ENCODE measurements around the gene NTRK2. TPM values are rescaled to one million over a fixed set of nuclear protein-coding genes. Genes with fewer than 3 reads are reported as not detected.

The NTRK2 gene
- polyA plus RNA-seq, 1 experiment = 2.0 TPM

- POLR2A ChIA-PET = no interaction called here
- no peak for DNase-seq (ENCODE audit: low read depth)
- no peak for TF ChIP-seq CTCF (IDR thresholded peaks at IDR 0.05; ENCODE audit: insufficient read depth, low read depth, low read length)
- H3K27me3 ChIP-seq (ENCODE audit: control insufficient read depth, insufficient read depth, low read length) = no peaks in the 10 kb centered on the region; the same call in 1 of the 2 replicates
- CTCF ChIA-PET = interaction anchor here (0.7 to 1.0 kb wide), 2 partner anchors 88 to 152 kb away, joined by 3 to 5 read pairs; no protein-coding TSS in a partner anchor
- H3K4me3 ChIP-seq (ENCODE audit: low read depth, low read length) = no peak overlapping the region
- no peaks in the 10 kb centered on the region for H3K36me3 ChIP-seq (ENCODE audit: control insufficient read depth, insufficient read depth, low read length)
These were observed 229.8 kb downstream of the NTRK2 start for GRCh38 chr9:84899326-84899725.

GRCh38 chr9:84900421-84900820, 230.9 kb downstream of the NTRK2 start:
- H3K27me3 ChIP-seq (ENCODE audit: control insufficient read depth, insufficient read depth, low read length) = no peaks in the 10 kb centered on the region; the same call in 1 of the 2 replicates
- POLR2A ChIA-PET = no interaction called here
- CTCF ChIA-PET = interaction anchor here (1.0 kb wide), 1 partner anchor 153 kb away, joined by 5 read pairs; no protein-coding TSS in a partner anchor
- no peak overlapping the region for H3K4me3 ChIP-seq (ENCODE audit: low read depth, low read length)
- no peak for TF ChIP-seq CTCF (IDR thresholded peaks at IDR 0.05; ENCODE audit: insufficient read depth, low read depth, low read length)
- DNase-seq (ENCODE audit: low read depth) = no peak
- H3K36me3 ChIP-seq (ENCODE audit: control insufficient read depth, insufficient read depth, low read length) = no peaks in the 10 kb centered on the region

- Histone ChIP-seq H3K27me3 (ENCODE audit: control insufficient read depth, insufficient read depth, low read length) (no peaks in the 10 kb centered on the region; the same call in 1 of the 2 replicates), H3K4me3 (ENCODE audit: low read depth, low read length) (no peak overlapping the region), H3K36me3 (ENCODE audit: control insufficient read depth, insufficient read depth, low read length) (no peaks in the 10 kb centered on the region)
- CTCF ChIA-PET = no interaction called here
- TF ChIP-seq CTCF (IDR thresholded peaks at IDR 0.05; ENCODE audit: insufficient read depth, low read depth, low read length) = no peak
- POLR2A ChIA-PET = no interaction called here
- no peak for DNase-seq (ENCODE audit: low read depth)
These were observed 234.4 kb downstream of the NTRK2 start for GRCh38 chr9:84903963-84904362.

GRCh38 chr9:84916769-84917168, 247.2 kb downstream of the NTRK2 start:
- no peak for DNase-seq (ENCODE audit: low read depth)
- CTCF ChIA-PET = no interaction called here
- H3K27me3 ChIP-seq (ENCODE audit: control insufficient read depth, insufficient read depth, low read length) = no peaks in the 10 kb centered on the region
- TF ChIP-seq CTCF (IDR thresholded peaks at IDR 0.05; ENCODE audit: insufficient read depth, low read depth, low read length) = no peak
- no peak overlapping the region for H3K4me3 ChIP-seq (ENCODE audit: low read depth, low read length)
- H3K36me3 ChIP-seq (ENCODE audit: control insufficient read depth, insufficient read depth, low read length) = no peaks in the 10 kb centered on the region
- POLR2A ChIA-PET = no interaction called here

- no peak for TF ChIP-seq CTCF (IDR thresholded peaks at IDR 0.05; ENCODE audit: insufficient read depth, low read depth, low read length)
- CTCF ChIA-PET = no interaction called here
These were observed 248.0 kb downstream of the NTRK2 start for GRCh38 chr9:84917366-84918070.

More at GRCh38 chr9:84917366-84918070, 248.0 kb downstream of the NTRK2 start:
- Histone ChIP-seq H3K4me3 (ENCODE audit: low read depth, low read length) (no peak overlapping the region), H3K36me3 (ENCODE audit: control insufficient read depth, insufficient read depth, low read length) (no peaks in the 10 kb centered on the region), H3K27me3 (ENCODE audit: control insufficient read depth, insufficient read depth, low read length) (no peaks in the 10 kb centered on the region)
- no peak for DNase-seq (ENCODE audit: low read depth)
- POLR2A ChIA-PET = no interaction called here
